GM06990 (cell line): ENCODE measurements around the gene MED16.
"Not testable (repeated sequence)": the region's sequence is repeated elsewhere in the genome, so short reads cannot be mapped to it uniquely, and the experiment has no call there.

Source experiments
- DNase-seq: peaks from one replicate; pipeline ENCODE4 v3.0.0-alpha.2; 2011; ENCODE audit not compliant: insufficient read length; ENCODE audit errors: extremely low read depth
- H3K27me3 ChIP-seq: replicated peaks from 2 replicates; pipeline ENCODE4 v1.6.0; 2011; ENCODE audit warnings: low read length; ENCODE audit not compliant: control insufficient read depth, insufficient read depth
- H3K36me3 ChIP-seq: 2 replicates; pipeline ENCODE4 v1.5.1; 2011; ENCODE audit warnings: low read length; ENCODE audit not compliant: control insufficient read depth, insufficient read depth
- H3K4me3 ChIP-seq: replicated peaks from 2 replicates; pipeline ENCODE4 v1.5.1; 2011; ENCODE audit warnings: low read depth, mild to moderate bottlenecking, control low read depth, low read length
- TF ChIP-seq, protein P1 (sequence below): IDR thresholded peaks from 2 replicates; pipeline ENCODE4 v1.5.1; 2011; ENCODE audit warnings: low read length, control low read depth, mild to moderate bottlenecking, inconsistent platforms; ENCODE audit not compliant: insufficient read depth, poor library complexity, severe bottlenecking

Gene MED16

DNA sequence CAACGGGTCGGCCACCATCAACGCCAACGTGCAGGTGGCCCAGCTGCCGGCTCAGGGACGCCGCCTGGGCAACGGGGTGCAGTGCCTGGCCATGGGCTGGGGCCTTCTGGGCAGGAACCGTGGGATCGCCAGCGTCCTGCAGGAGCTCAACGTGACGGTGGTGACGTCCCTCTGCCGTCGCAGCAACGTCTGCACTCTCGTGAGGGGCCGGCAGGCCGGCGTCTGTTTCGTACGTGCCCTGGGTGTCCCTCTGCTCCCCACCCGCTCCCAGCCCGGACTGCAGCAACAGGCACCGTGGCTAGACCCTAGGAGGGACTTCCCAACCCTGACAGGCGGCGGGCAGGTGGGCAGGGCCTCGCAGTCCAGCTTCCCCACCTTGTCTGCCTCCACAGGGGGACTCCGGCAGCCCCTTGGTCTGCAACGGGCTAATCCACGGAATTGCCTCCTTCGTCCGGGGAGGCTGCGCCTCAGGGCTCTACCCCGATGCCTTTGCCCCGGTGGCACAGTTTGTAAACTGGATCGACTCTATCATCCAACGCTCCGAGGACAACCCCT lies 37.3 kb downstream of the MED16 start:
- H3K36me3 ChIP-seq, result no peaks in the 10 kb centered on the region
- DNase-seq, result no peak
- H3K27me3 ChIP-seq, result no peaks in the 10 kb centered on the region
- H3K4me3 ChIP-seq, result no peak overlapping the region
- TF ChIP-seq, protein P1, sequence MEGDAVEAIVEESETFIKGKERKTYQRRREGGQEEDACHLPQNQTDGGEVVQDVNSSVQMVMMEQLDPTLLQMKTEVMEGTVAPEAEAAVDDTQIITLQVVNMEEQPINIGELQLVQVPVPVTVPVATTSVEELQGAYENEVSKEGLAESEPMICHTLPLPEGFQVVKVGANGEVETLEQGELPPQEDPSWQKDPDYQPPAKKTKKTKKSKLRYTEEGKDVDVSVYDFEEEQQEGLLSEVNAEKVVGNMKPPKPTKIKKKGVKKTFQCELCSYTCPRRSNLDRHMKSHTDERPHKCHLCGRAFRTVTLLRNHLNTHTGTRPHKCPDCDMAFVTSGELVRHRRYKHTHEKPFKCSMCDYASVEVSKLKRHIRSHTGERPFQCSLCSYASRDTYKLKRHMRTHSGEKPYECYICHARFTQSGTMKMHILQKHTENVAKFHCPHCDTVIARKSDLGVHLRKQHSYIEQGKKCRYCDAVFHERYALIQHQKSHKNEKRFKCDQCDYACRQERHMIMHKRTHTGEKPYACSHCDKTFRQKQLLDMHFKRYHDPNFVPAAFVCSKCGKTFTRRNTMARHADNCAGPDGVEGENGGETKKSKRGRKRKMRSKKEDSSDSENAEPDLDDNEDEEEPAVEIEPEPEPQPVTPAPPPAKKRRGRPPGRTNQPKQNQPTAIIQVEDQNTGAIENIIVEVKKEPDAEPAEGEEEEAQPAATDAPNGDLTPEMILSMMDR, result no peak

DNA sequence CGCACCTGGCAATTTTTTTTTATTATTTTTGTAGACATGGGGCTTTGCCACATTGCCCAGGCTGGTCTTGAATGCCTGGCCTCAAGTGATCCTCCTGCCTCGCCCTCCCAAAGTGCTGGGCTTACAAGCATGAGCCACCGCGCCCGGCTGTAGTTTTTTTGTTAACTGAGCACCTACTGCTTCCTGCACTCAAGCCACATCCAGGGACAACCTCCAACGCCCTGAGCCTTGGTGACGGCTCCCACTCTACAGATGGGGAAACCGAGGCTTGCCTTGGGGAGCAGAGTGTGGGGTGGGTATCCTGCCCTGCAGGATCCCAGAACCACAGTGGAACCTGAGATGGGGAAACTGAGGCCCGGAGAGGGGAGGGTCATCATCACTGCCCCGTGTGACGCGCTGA lies 37.8 kb downstream of the MED16 start:
- no peak for DNase-seq
- TF ChIP-seq, protein P1, result no peak
- Histone ChIP-seq H3K4me3 (no peak overlapping the region), H3K36me3 (no peaks in the 10 kb centered on the region), H3K27me3 (peaks cover 1% of the 10 kb centered on the region)

DNA sequence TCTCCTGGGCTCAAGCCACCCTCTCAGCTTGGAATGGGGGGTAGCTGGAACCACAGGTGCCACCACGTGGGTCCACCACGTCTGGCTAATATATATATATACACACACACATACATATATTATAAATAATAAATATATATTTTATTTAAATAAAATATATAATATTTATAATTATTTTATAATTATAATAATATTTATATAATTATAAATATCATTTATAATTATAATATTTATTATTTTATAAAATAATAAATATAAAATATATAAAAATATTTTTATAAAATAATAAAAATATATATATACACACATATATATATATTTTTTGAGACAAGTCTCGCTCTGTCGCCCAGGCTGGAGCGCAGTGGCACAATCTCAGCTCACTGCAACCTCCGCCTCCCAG lies 38.4 kb downstream of the MED16 start:
- Histone ChIP-seq H3K27me3 (peaks cover 1% of the 10 kb centered on the region), H3K36me3 (no peaks in the 10 kb centered on the region)
- TF ChIP-seq, protein P1, result no peak

DNA sequence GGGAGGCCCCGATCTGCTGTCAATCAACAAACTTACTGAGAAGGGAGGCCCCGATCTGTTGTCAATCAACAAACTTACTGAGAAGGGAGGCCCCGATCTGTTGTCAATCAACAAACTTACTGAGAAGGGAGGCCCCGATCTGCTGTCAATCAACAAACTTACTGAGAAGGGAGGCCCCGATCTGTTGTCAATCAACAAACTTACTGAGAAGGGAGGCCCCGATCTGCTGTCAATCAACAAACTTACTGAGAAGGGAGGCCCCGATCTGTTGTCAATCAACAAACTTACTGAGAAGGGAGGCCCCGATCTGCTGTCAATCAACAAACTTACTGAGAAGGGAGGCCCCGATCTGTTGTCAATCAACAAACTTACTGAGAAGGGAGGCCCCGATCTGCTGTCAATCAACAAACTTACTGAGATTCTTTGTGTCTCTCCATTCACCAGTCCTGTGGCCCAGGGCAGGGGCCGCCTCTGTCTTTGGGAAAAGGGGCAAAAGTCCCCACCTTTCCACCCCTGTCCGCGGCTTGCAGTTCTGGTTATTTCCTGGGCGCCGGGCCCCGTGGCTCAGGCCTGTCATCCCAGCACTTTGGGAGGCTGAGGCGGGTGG lies 39.3 kb downstream of the MED16 start:
- DNase-seq, H3K27me3 ChIP-seq, H3K4me3 ChIP-seq, H3K36me3 ChIP-seq: not testable (repeated sequence)

More for the DNA sequence above, 38.4 kb downstream of the MED16 start:
- DNase-seq, result no peak
- H3K4me3 ChIP-seq, result no peak overlapping the region

DNA sequence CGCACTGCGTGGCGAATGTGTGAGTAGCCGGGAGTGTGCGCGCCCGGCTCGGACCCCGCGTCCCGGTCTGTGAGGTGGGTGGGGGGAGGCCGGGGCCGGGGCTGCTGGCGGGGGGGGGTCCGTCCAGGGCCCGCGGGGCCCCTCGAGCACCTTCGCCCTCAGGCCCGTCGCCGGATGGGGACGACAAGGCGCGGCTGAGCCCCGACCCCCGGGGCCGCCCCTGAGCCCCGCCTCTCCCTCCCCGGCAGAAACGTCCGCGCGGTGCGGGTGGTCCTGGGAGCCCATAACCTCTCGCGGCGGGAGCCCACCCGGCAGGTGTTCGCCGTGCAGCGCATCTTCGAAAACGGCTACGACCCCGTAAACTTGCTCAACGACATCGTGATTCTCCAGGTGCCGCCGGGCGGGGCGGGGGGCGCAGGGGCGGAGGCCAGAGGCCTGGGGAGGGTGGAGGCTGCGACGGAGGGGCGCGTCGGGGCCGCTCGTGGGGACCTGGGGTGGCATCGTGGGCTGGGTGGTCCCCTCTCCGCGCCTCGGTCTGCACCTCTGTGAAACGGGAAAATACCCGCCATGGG lies 39.9 kb downstream of the MED16 start:
- no peak for DNase-seq
- Histone ChIP-seq H3K36me3 (no peaks in the 10 kb centered on the region), H3K27me3 (peaks cover 1% of the 10 kb centered on the region), H3K4me3 (no peak overlapping the region)
- TF ChIP-seq, protein P1, result no peak

DNA sequence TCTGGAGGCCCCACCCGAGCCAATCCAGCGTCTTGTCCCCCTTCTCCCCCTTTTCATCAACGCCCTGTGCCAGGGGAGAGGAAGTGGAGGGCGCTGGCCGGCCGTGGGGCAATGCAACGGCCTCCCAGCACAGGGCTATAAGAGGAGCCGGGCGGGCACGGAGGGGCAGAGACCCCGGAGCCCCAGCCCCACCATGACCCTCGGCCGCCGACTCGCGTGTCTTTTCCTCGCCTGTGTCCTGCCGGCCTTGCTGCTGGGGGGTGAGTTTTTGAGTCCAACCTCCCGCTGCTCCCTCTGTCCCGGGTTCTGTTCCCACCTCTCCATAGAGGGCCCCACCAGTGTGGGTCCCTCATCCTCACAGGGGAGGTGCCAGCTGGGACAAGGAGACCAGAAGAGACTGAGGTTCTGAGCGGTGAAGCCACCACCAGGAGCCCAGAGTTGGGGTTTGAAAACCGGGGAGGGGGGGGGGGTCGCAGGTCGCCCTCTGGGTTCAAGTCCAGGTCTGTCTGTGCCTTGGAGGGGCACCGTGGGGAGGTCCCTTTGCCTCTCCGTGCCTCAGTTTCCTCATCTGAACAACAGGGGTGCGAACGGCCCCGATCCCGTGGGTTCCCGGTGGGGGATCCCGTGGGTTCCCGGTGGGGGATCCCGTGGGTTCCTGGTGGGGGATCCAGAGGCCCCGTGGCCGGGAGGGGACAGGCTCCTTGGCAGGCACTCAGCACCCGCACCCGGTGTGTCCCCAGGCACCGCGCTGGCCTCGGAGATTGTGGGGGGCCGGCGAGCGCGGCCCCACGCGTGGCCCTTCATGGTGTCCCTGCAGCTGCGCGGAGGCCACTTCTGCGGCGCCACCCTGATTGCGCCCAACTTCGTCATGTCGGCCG lies 40.6 kb downstream of the MED16 start, which contains the start of gene ELANE:
ELANE (plus strand) TSS at position 168 of the 878 bp plus-strand sequence; CDS start at position 194, 26 bp downstream.
- Histone ChIP-seq H3K36me3 (no peaks in the 10 kb centered on the region), H3K27me3 (peaks cover 1% of the 10 kb centered on the region), H3K4me3 (no peak within 1 kb of the TSS)
- DNase-seq, result no peak
- TF ChIP-seq, protein P1, result no peak
